ENCODE data around the gene MIPEP. TPM values are rescaled to one million over a fixed set of nuclear protein-coding genes. Genes with fewer than 3 reads are reported as not detected.

Gene MIPEP
- total RNA-seq, 1 donor from 2014 or later, result 15.7 TPM

DNA sequence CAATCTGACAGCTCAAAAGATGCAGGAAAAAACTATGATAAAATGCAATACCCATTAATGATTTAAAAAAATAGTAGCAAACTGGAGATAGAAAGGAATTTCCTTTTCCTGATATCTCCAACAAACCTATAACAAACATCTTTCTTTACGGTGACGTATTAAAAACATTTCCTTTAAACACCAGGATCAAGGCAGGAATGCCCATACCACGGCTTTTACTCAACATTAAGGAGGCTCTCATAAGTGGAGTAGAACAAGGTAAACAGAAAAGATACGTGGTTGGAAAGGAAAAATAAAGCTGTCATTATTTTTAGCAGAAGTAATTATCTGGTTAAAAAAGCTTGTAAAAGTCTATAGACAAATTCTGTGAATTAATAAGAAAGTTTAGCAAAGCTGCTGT lies 61.1 kb downstream of the MIPEP start:
- DNase-seq (ENCODE audit: low spot score, unreplicated experiment), result no peak
- no peak overlapping the region for H3K4me3 Mint-ChIP-seq (ENCODE audit: low read depth)
- TF ChIP-seq, protein P1, sequence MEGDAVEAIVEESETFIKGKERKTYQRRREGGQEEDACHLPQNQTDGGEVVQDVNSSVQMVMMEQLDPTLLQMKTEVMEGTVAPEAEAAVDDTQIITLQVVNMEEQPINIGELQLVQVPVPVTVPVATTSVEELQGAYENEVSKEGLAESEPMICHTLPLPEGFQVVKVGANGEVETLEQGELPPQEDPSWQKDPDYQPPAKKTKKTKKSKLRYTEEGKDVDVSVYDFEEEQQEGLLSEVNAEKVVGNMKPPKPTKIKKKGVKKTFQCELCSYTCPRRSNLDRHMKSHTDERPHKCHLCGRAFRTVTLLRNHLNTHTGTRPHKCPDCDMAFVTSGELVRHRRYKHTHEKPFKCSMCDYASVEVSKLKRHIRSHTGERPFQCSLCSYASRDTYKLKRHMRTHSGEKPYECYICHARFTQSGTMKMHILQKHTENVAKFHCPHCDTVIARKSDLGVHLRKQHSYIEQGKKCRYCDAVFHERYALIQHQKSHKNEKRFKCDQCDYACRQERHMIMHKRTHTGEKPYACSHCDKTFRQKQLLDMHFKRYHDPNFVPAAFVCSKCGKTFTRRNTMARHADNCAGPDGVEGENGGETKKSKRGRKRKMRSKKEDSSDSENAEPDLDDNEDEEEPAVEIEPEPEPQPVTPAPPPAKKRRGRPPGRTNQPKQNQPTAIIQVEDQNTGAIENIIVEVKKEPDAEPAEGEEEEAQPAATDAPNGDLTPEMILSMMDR (IDR thresholded peaks at IDR 0.05; ENCODE audit: unreplicated experiment), result no peak
- H3K36me3 Mint-ChIP-seq (ENCODE audit: insufficient read depth), result peaks cover 9% of the 10 kb centered on the region
- H3K9me3 Mint-ChIP-seq (ENCODE audit: low read depth), result peaks cover 3% of the 10 kb centered on the region
- H3K27me3 Mint-ChIP-seq, result no peaks in the 10 kb centered on the region
- H3K27ac Mint-ChIP-seq, result no peak overlapping the region
- peaks cover 18% of the 10 kb centered on the region for H3K4me1 Mint-ChIP-seq (ENCODE audit: low read depth)

GRCh38 chr13:23825179-23825578 lies 64.0 kb downstream of the MIPEP start:
- no peak for DNase-seq (ENCODE audit: low spot score, unreplicated experiment)
- Mint-ChIP-seq H3K4me3 (ENCODE audit: low read depth) (no peak overlapping the region), H3K27me3 (no peaks in the 10 kb centered on the region), H3K36me3 (ENCODE audit: insufficient read depth) (peaks cover 11% of the 10 kb centered on the region), H3K9me3 (ENCODE audit: low read depth) (peaks cover 3% of the 10 kb centered on the region), H3K27ac (no peak overlapping the region), H3K4me1 (ENCODE audit: low read depth) (peaks cover 4% of the 10 kb centered on the region)
- TF ChIP-seq, protein P1 (IDR thresholded peaks at IDR 0.05; ENCODE audit: unreplicated experiment), result no peak

GRCh38 chr13:23824371-23824770 lies 64.8 kb downstream of the MIPEP start:
- TF ChIP-seq, protein P1 (IDR thresholded peaks at IDR 0.05; ENCODE audit: unreplicated experiment), result no peak
- DNase-seq (ENCODE audit: low spot score, unreplicated experiment), result no peak
- Mint-ChIP-seq H3K27me3 (no peaks in the 10 kb centered on the region), H3K4me1 (ENCODE audit: low read depth) (peaks cover 4% of the 10 kb centered on the region), H3K27ac (no peak overlapping the region), H3K4me3 (ENCODE audit: low read depth) (no peak overlapping the region), H3K36me3 (ENCODE audit: insufficient read depth) (peaks cover 12% of the 10 kb centered on the region), H3K9me3 (ENCODE audit: low read depth) (peaks cover 3% of the 10 kb centered on the region)

GRCh38 chr13:23822252-23822824 lies 66.9 kb downstream of the MIPEP start:
- peaks cover 10% of the 10 kb centered on the region for H3K36me3 Mint-ChIP-seq (ENCODE audit: insufficient read depth)
- no peak overlapping the region for H3K27ac Mint-ChIP-seq
- H3K9me3 Mint-ChIP-seq (ENCODE audit: low read depth), result peaks cover 3% of the 10 kb centered on the region
- H3K4me3 Mint-ChIP-seq (ENCODE audit: low read depth), result no peak overlapping the region
- H3K4me1 Mint-ChIP-seq (ENCODE audit: low read depth), result peaks cover 7% of the 10 kb centered on the region
- TF ChIP-seq, protein P1 (IDR thresholded peaks at IDR 0.05; ENCODE audit: unreplicated experiment), result no peak
- DNase-seq (ENCODE audit: low spot score, unreplicated experiment), result no peak
- H3K27me3 Mint-ChIP-seq, result no peaks in the 10 kb centered on the region

GRCh38 chr13:23820530-23820929 lies 68.7 kb downstream of the MIPEP start:
- Mint-ChIP-seq H3K27me3 (no peaks in the 10 kb centered on the region), H3K4me3 (ENCODE audit: low read depth) (no peak overlapping the region), H3K9me3 (ENCODE audit: low read depth) (no peaks in the 10 kb centered on the region), H3K27ac (no peak overlapping the region), H3K36me3 (ENCODE audit: insufficient read depth) (peaks cover 3% of the 10 kb centered on the region), H3K4me1 (ENCODE audit: low read depth) (peaks cover 19% of the 10 kb centered on the region)
- TF ChIP-seq, protein P1 (IDR thresholded peaks at IDR 0.05; ENCODE audit: unreplicated experiment), result no peak
- DNase-seq (ENCODE audit: low spot score, unreplicated experiment), result no peak

All from progenitor cell of endocrine pancreas (in vitro differentiated cells).